GM15510 (cell line): ENCODE results near the gene SP140L.

Experiments used
- POLR2A ChIP-seq: IDR thresholded peaks from 3 replicates; pipeline ENCODE4 v1.6.1; 2011; ENCODE audit warnings: borderline replicate concordance; ENCODE audit not compliant: insufficient read length; ENCODE audit errors: extremely low read depth

SP140L gene

DNA sequence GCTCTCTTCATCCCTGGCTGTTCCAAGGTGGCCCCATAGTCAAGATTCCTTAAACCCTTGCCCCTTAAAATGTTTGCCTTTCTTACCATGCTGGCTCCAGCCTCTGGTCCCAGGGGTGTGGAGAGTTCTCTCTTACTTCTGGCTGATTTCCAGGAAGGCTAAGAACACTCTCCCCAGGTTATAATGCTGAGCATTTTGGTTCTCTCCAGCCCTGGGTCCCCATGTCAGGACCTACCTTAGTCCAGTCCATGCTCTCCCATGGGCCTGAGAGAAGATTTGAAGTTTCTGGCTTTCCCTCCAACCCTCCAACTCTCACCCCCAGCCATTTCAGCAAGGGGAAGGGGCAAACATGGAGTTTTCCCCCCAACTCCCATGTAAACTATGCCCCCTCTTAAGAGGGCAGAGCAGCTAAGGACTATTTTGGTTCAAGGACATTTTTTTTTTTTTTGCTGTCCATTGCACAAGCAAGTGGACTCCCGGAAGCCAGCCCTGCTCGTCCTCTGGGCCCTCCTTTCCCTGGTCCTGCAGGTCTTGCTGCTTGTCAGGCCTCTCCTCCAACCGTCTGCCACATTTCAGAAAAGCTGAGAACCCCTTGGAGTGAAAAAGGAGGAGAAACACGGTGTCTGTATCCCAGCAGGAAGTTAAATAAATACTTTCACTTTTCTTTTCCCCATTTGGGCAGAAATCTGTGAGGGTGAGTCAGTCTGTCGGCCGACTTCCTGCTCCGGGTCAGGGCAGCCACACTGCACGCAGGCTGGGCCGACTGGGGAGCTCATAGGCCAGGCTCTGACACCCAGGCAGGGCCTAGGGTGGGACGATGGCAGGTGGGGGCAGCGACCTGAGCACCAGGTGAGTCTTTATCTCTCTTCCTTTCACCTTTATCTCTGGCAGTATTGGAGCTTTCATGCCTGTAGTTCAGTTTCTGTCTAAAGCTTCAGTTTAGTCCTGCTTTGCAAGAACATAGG is at the start of gene SP140L:
Gene SP140L (plus strand): TSS at position 741 of the 965 bp plus-strand sequence. CDS start 77 bp downstream, at position 818.
- TF ChIP-seq POLR2A: peak; percentile 67

GRCh38 chr2:230282936-230283335 is 44.1 kb upstream of the SP140L start:
- no peak for TF ChIP-seq POLR2A

GRCh38 chr2:230286048-230286447 is 40.9 kb upstream of the SP140L start:
- TF ChIP-seq POLR2A: no peak

- TF ChIP-seq POLR2A: no peak
These were observed 31.8 kb upstream of the SP140L start for GRCh38 chr2:230295192-230295591.

DNA sequence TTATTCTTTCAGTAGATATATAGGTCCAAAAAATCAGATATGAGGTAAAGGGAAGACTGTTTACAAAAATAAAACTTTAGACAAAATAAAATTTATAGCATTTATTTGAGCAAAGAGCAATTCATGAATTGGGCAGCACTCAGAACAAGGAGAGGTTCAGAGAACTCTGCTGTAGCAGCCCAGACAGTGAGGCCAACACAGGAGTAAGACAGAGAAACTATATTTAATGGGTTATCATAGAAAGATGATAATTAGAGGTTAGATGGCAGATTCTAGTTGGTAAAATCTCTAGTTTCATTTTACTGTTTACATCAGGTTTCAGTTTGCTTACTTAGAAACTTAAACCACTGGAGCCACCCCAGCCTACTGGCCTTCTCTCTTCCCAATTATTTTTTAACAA is 30.1 kb upstream of the SP140L start:
- no peak for TF ChIP-seq POLR2A

DNA sequence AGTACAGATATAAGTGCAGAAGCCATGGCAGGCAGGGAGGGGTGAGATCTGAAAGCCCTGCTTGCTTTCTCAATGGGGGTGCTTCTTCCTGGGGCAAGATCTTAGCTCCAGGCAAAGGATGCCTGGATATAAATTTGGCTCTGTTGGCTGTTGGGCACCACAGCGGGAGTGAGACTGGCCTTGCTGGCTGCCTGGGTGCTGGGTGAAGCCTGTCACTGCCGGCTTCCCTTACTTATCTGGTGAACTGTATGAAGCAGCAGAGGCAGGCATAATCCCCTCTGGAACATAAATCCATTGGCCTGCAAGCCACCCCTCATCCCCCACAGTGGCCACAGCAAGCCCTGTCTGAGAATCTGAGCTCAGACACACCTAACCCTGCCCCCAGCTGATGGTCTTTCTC is 27.4 kb upstream of the SP140L start:
- no peak for TF ChIP-seq POLR2A

- no peak for TF ChIP-seq POLR2A
These were observed 21.3 kb upstream of the SP140L start for GRCh38 chr2:230305416-230306275.

DNA sequence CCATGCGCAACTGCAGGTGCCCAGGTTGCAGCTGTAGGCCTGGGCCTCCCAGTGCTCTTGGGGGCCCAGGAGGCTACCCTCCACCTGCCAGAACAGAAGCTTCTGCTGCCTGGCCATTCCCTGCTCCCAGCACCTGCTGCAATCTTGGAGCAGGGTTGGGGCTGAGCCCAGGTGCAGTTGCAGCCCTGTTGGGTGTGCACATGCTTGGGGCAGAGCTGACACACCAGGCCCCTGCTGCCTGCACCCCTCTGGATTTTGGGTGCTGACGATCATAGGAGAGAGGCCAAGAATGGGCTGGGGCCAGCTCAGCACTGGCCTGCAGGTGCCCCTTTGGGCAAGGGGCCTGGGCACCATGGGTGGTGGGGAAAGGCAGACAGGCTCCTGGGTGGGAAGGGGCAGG is 20.5 kb upstream of the SP140L start:
- TF ChIP-seq POLR2A: no peak

GRCh38 chr2:230307485-230307884 is 19.5 kb upstream of the SP140L start:
- TF ChIP-seq POLR2A: no peak

DNA sequence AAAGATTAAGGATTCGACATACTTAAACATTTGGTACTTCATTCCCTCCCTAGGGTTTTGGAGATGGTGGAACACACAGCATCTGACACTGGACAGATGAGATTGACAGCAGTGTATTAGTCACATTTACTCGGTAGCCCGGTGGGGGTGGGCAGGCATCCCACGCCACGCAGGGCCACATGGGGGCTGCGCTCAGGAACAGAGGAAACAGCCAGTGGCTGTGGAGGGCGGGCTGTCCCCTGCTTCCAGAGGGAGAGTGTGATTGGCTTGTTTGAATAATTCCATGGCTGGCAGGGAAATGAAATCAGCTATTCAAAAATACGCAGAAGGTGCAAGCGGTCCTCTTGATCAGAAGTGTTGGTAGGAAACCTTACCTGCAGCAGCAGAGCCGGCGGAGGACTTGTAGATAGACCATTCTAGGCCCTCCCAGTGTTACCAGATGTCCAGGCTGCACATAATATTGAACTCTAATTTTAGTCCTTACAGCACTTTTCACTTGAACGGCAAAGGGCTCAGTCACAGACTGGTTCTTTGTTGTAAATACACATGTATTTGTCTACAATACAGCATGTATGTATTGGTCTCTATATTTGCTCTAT is 18.5 kb upstream of the SP140L start:
- TF ChIP-seq POLR2A: no peak

GRCh38 chr2:230312638-230313037 is 14.4 kb upstream of the SP140L start:
- no peak for TF ChIP-seq POLR2A

- no peak for TF ChIP-seq POLR2A
These were observed 9.6 kb upstream of the SP140L start for GRCh38 chr2:230317366-230317765.

GRCh38 chr2:230318190-230319121 is 8.5 kb upstream of the SP140L start:
- no peak for TF ChIP-seq POLR2A
